Activated CD8-positive, alpha-beta T cell treated with anti-CD3 and anti-CD28 coated beads for 36 hours (primary cell): Measurements from ENCODE around the gene ZNF138. TPM values are rescaled to one million over a fixed set of nuclear protein-coding genes. Genes with fewer than 3 reads are reported as not detected.

Experiments
- ATAC-seq: fragments of 200-7000 bp; cut with Tn5 transposase; one replicate; pipeline ENCODE4 v1.10.0; 2021; ENCODE audit warnings: mild to moderate bottlenecking, moderate library complexity
- CTCF ChIA-PET: fragments of 350-600 bp; sonication (Branson Sonifier 250); formaldehyde crosslinking; loops from one replicate; lab custom pipeline; 2021; ENCODE audit warnings: antibody characterized with exemption; lab: Charles Lee
- POLR2A ChIA-PET: fragments of 350-600 bp; sonication (Branson Sonifier 250); formaldehyde crosslinking; loops from one replicate; lab custom pipeline; 2021; ENCODE audit warnings: antibody characterized with exemption; lab: Charles Lee
- DNase-seq: peaks from one replicate; pipeline ENCODE4 v3.0.0-alpha.2; 2020
- H3K27ac Mint-ChIP-seq: one replicate; pipeline ENCODE4 v1.8.0; 2021; ENCODE audit warnings: mild to moderate bottlenecking, mixed read lengths
- H3K27me3 Mint-ChIP-seq: one replicate; pipeline ENCODE4 v1.8.0; 2021; ENCODE audit warnings: mixed read lengths
- H3K36me3 Mint-ChIP-seq: one replicate; pipeline ENCODE4 v1.8.0; 2021; ENCODE audit warnings: low read depth, mixed read lengths
- H3K4me1 Mint-ChIP-seq: one replicate; pipeline ENCODE4 v1.8.0; 2021; ENCODE audit warnings: low read depth, mixed read lengths
- H3K4me3 Mint-ChIP-seq: one replicate; pipeline ENCODE4 v1.8.0; 2021; ENCODE audit warnings: mild to moderate bottlenecking, moderate library complexity, mixed read lengths
- H3K9me3 Mint-ChIP-seq: one replicate; pipeline ENCODE4 v1.8.0; 2021; ENCODE audit warnings: mixed read lengths
- intact Hi-C: fragments of 100-400 bp; cut with micrococcal nuclease; formaldehyde crosslinking; loops from one replicate; pipeline ENCODE4 v1.10.0; 2022
- total RNA-seq, 2 experiments: library from RNA; stranded (reverse); gene quantifications; one replicate each; pipeline ENCODE4 v1.2.3, GENCODE V29; 2021
- TF ChIP-seq, protein P1 (sequence below): fragments of 200-600 bp; IDR thresholded peaks from one replicate; pipeline ENCODE4 v1.8.0; 2022; ENCODE audit warnings: antibody characterized with exemption, mild to moderate bottlenecking

The ZNF138 gene
- total RNA-seq, 2 experiments from 2014 or later: 9.4 to 11.7 TPM

DNA sequence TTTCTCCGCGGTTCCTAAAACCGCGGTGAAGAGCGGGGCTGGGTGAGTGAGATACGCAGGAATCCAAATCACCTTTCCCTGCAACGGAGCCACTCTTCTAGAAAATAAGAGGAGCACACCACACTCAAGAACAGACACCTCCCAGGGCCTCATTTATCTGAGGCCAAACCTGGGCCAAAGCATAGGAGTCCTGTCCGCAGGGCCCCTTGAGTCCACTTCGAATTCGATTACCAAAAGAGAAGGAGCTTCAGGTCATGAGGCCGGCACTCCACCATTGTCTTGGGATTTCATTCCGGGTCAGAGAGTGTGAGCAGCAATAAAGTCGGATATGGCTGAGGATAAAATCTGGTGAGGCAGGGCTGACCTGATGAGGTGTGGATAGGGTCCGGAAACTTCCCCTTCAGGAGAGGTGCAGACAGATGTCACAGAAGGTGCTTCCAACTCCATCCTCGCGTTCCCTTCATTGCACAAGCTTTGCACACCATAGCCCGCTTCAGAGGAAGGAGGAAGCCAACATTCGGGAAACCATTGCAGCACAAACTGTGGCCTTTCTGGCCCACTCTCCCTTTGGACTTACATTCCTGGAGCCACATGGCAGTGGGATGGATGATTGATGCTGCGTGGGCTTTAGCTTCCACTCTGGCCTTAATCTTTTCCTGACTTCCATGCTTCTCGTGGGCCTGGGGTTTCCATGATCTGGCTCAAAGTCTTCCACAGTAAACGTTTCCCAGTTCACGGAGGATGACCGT, 81.6 kb downstream of the ZNF138 start:
- CTCF ChIA-PET: interaction anchor here (1.3 kb wide), 1 partner anchor 13 kb away, joined by 3 read pairs; no protein-coding TSS in a partner anchor
- H3K9me3 Mint-ChIP-seq: peaks cover 5% of the 10 kb centered on the region
- POLR2A ChIA-PET: no interaction called here

DNA sequence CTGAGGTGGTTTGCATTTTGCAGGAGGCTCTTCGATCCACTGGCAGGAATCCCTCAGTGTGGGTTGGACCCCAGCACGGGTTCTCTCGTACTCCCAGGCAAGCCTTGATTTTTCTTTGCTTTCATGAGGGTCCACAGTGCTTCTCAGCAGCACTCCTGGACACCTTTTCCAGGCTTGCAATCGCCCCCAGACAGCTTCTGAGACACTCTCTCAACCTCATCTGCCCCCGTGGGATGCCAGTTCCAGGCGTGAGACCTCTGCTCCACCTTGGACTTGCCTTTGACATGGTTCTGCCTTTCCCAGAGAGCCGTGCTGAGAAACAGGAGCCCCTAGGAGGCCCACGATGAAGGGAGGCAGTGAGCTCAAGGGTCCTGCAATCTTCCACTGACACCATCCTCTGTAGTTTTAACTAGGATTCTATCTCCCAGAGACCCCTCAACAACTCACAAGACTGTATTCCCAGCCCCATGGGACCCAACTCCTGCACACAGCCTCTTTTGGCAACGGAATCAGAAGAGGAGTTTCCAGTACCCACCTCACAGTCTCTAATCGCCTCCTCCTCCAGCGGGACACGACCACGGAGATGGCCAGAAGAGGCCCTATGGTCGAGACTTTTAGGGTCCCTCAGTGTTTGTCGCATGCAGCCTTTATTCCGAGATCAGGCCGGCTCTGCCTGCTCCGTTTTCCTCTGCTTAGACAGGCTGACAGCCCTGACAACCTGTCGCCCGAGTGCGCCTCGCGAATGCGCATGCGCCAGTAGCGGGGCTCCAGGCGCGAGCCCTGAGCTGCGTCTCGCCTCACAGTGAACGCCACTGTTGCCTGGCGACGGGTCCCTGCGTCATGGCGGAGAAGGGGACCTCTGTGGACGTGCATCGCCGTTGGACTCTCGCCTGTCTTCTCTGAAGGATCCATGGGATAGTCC, 82.8 kb downstream of the ZNF138 start:
- H3K27me3 Mint-ChIP-seq: peaks cover 19% of the 10 kb centered on the region
- CTCF ChIA-PET: interaction anchor here (0.7 kb wide), 1 partner anchor 11 kb away, joined by 3 read pairs; no protein-coding TSS in a partner anchor
- intact Hi-C loops: no loop called here
- peaks cover 5% of the 10 kb centered on the region for H3K9me3 Mint-ChIP-seq
- POLR2A ChIA-PET: no interaction called here
- DNase-seq: peak; percentile 79
- peak overlapping the region; percentile 60 for H3K4me3 Mint-ChIP-seq
- no peaks in the 10 kb centered on the region for H3K36me3 Mint-ChIP-seq
- H3K4me1 Mint-ChIP-seq: peaks cover 4% of the 10 kb centered on the region
- TF ChIP-seq, protein P1, sequence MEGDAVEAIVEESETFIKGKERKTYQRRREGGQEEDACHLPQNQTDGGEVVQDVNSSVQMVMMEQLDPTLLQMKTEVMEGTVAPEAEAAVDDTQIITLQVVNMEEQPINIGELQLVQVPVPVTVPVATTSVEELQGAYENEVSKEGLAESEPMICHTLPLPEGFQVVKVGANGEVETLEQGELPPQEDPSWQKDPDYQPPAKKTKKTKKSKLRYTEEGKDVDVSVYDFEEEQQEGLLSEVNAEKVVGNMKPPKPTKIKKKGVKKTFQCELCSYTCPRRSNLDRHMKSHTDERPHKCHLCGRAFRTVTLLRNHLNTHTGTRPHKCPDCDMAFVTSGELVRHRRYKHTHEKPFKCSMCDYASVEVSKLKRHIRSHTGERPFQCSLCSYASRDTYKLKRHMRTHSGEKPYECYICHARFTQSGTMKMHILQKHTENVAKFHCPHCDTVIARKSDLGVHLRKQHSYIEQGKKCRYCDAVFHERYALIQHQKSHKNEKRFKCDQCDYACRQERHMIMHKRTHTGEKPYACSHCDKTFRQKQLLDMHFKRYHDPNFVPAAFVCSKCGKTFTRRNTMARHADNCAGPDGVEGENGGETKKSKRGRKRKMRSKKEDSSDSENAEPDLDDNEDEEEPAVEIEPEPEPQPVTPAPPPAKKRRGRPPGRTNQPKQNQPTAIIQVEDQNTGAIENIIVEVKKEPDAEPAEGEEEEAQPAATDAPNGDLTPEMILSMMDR: no peak
- ATAC-seq: peak; percentile 90
- no peak overlapping the region for H3K27ac Mint-ChIP-seq

More for the DNA sequence above, 81.6 kb downstream of the ZNF138 start:
- intact Hi-C loops: no loop called here
- Mint-ChIP-seq H3K4me1 (peaks cover 4% of the 10 kb centered on the region), H3K27me3 (peaks cover 12% of the 10 kb centered on the region), H3K4me3 (no peak overlapping the region), H3K36me3 (no peaks in the 10 kb centered on the region), H3K27ac (no peak overlapping the region)
- TF ChIP-seq, protein P1: no peak
- ATAC-seq: no peak
- no peak for DNase-seq

DNA sequence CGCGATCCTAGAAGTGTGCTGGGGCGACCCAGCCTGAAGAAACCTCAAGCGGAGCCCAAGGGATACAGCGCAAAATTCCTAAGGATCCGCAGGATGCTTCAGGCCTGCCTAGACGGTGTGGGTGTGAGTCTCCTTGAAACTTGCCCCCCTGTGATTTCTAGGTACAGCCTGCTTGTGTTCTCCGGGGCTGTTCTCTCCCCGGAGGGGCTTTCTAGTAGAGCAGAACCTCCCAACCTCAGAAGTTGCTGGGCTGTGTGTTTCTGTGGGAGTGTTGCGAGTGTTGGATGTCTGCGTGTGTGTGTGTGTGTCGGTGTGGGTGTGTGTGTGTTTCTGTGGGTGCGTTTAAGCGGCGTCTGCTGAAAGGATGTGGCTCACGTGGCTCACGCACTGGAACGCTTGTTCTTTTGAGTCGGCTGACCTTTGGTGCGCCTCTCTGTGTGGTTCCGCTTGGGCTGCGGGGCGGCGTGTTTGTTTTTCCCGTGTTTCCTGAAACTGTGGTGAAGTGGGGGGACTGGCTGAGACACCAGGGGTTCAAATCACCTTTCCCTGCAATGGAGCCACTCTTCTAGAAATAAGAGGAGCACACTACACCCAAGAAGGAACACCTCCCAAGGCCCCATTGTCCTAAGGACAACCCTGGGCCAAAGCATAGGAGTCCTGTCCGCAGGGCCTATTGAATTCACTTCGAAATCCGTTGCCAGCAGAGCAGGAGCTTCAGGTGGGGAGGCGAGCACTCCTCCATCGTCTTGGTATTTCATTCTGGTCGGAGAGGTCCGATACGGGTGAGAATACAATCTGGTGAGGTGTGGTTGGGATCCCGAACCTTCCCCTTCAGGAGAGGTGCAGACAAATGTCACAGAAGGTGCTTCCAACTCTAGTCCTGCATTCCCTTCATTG, 83.7 kb downstream of the ZNF138 start:
- intact Hi-C loops: no loop called here
- ChIA-PET CTCF (interaction anchor here (1.4 kb wide), 1 partner anchor 10 kb away, joined by 3 read pairs; no protein-coding TSS in a partner anchor), POLR2A (no interaction called here)
- ATAC-seq: peak; percentile 25
- DNase-seq: peak; percentile 30
- H3K4me3 Mint-ChIP-seq: peak overlapping the region; percentile 60
- no peaks in the 10 kb centered on the region for H3K36me3 Mint-ChIP-seq
- peaks cover 10% of the 10 kb centered on the region for H3K4me1 Mint-ChIP-seq
- H3K27ac Mint-ChIP-seq: no peak overlapping the region
- peaks cover 5% of the 10 kb centered on the region for H3K9me3 Mint-ChIP-seq
- H3K27me3 Mint-ChIP-seq: peaks cover 24% of the 10 kb centered on the region
- TF ChIP-seq, protein P1: no peak

DNA sequence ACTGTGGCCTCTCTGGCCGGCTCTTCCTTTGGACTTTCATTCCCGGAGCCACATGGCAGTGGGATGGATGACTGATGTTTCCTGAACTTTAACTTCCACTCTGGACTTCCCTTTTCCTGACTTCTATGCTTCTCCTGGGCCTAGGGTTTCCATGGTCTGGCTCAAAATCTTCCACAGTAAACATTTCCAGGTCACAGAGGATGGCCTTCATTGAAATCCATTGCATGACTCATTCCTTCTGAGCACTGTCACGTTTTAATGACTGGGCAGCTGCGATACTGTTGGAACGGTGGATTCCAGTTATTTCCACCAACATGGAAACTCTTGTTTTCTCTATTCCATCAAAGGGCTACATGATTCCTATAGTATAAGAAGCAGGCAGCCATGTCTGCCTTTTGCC, 84.5 kb downstream of the ZNF138 start:
- peaks cover 10% of the 10 kb centered on the region for H3K4me1 Mint-ChIP-seq
- H3K27me3 Mint-ChIP-seq: peaks cover 29% of the 10 kb centered on the region
- POLR2A ChIA-PET: no interaction called here
- TF ChIP-seq, protein P1: no peak
- intact Hi-C loops: no loop called here
- no peak for ATAC-seq
- no peak overlapping the region for H3K4me3 Mint-ChIP-seq
- peaks cover 5% of the 10 kb centered on the region for H3K9me3 Mint-ChIP-seq
- H3K27ac Mint-ChIP-seq: no peak overlapping the region
- no peak for DNase-seq
- CTCF ChIA-PET: interaction anchor here (1.4 kb wide), 1 partner anchor 10 kb away, joined by 3 read pairs; no protein-coding TSS in a partner anchor
- no peaks in the 10 kb centered on the region for H3K36me3 Mint-ChIP-seq
